MM.1S (cell line): ENCODE measurements around the gene LSM5.

Source experiments
- DNase-seq: peaks from one replicate; pipeline ENCODE4 v3.0.0-alpha.2; 2015
- H2AFZ ChIP-seq: fragments of 300-600 bp; sonication (generic); 2 replicates; pipeline ENCODE4 v1.6.0; 2016; ENCODE audit warnings: antibody characterized with exemption, low read length
- H3F3A ChIP-seq: fragments of 300-600 bp; sonication (generic); 2 replicates; pipeline ENCODE4 v1.6.1; 2016; ENCODE audit warnings: mild to moderate bottlenecking, antibody characterized with exemption, low read length, moderate library complexity, mixed read lengths; ENCODE audit not compliant: insufficient read depth
- H3K27ac ChIP-seq: fragments of 300-600 bp; sonication (generic); 2 replicates; pipeline ENCODE4 v1.5.1; 2016; ENCODE audit warnings: mild to moderate bottlenecking, low read length
- H3K27me3 ChIP-seq: fragments of 300-600 bp; sonication (generic); replicated peaks from 2 replicates; pipeline ENCODE4 v1.6.0; 2016; ENCODE audit warnings: low read length; ENCODE audit not compliant: insufficient read depth
- H3K36me3 ChIP-seq: fragments of 300-600 bp; sonication (generic); replicated peaks from 2 replicates; pipeline ENCODE4 v1.6.1; 2016; ENCODE audit warnings: mild to moderate bottlenecking, low read length, mixed read lengths; ENCODE audit not compliant: insufficient read depth
- H3K4me1 ChIP-seq: fragments of 300-600 bp; sonication (generic); 2 replicates; pipeline ENCODE4 v1.6.1; 2016; ENCODE audit warnings: low read length, mixed read lengths
- H3K4me2 ChIP-seq: fragments of 300-600 bp; sonication (generic); 2 replicates; pipeline ENCODE4 v1.6.0; 2016; ENCODE audit warnings: low read depth, low read length
- H3K4me3 ChIP-seq: fragments of 300-600 bp; sonication (generic); 2 replicates; pipeline ENCODE4 v1.5.1; 2016; ENCODE audit warnings: low read length, mixed read lengths
- H3K79me2 ChIP-seq: fragments of 300-600 bp; sonication (generic); 2 replicates; pipeline ENCODE4 v1.6.1; 2016; ENCODE audit warnings: mixed run types, low read length, mixed read lengths
- H3K9ac ChIP-seq: fragments of 300-600 bp; sonication (generic); 2 replicates; pipeline ENCODE4 v1.6.1; 2016; ENCODE audit warnings: low read length, mixed read lengths
- H3K9me2 ChIP-seq: fragments of 300-600 bp; sonication (generic); replicated peaks from 2 replicates; pipeline ENCODE4 v1.6.1; 2016; ENCODE audit warnings: mild to moderate bottlenecking, low read length, mixed read lengths; ENCODE audit not compliant: insufficient read depth
- H3K9me3 ChIP-seq: fragments of 300-600 bp; sonication (generic); replicated peaks from 2 replicates; pipeline ENCODE4 v1.6.1; 2016; ENCODE audit warnings: mild to moderate bottlenecking, low read length, mixed read lengths; ENCODE audit not compliant: insufficient read depth
- H4K20me1 ChIP-seq: fragments of 300-600 bp; sonication (generic); 2 replicates; pipeline ENCODE4 v1.6.1; 2016; ENCODE audit warnings: mild to moderate bottlenecking, low read length, moderate library complexity, mixed read lengths; ENCODE audit not compliant: insufficient read depth
- EZH2 ChIP-seq: fragments of 300-600 bp; sonication (generic); optimal IDR thresholded peaks from 2 replicates; pipeline ENCODE3; 2017; ENCODE audit warnings: low read depth, mild to moderate bottlenecking, antibody characterized with exemption, low read length, mixed read lengths
- EZH2phosphoT487 ChIP-seq: fragments of 300-600 bp; sonication (generic); IDR thresholded peaks from 2 replicates; pipeline ENCODE4 v1.6.1; 2018; ENCODE audit warnings: antibody characterized with exemption, low read length
- TF ChIP-seq, protein P1 (sequence below): fragments of 300-600 bp; sonication (generic); IDR thresholded peaks from 2 replicates; pipeline ENCODE4 v1.5.1; 2016; ENCODE audit warnings: antibody characterized with exemption, low read length, mixed read lengths

LSM5 gene

DNA sequence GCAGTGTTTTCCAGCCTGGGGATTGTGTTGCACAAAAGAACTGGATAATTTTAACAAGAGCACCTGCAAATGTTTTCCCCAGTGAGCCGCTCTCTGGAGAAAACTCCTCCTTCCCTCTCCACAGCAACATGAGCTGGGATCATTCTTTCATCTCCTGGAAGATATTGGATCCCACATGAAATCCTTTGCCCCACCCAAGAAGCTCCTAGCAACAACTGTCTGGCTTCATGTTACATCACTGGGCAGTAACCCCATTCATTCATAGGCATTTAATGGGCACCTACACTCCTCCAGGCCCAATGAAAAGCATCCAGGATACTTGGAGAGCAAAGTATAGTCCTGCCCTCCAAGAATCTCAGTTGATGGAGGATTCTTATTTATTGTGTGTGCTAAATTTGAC, 27.2 kb downstream of the LSM5 start:
- Histone ChIP-seq H3K9ac (no peak overlapping the region), H4K20me1 (no peaks in the 10 kb centered on the region), H3K36me3 (no peaks in the 10 kb centered on the region), H3K27me3 (no peaks in the 10 kb centered on the region), H3K9me3 (no peaks in the 10 kb centered on the region), H3K4me3 (no peak overlapping the region), H3K4me2 (no peak overlapping the region), H2AFZ (no peak overlapping the region), H3K79me2 (no peaks in the 10 kb centered on the region), H3F3A (no peaks in the 10 kb centered on the region), H3K4me1 (no peaks in the 10 kb centered on the region), H3K27ac (no peak overlapping the region), H3K9me2 (no peaks in the 10 kb centered on the region)
- no peak for DNase-seq
- TF ChIP-seq EZH2phosphoT487 (no peak), EZH2 (no peak)
- TF ChIP-seq, protein P1, sequence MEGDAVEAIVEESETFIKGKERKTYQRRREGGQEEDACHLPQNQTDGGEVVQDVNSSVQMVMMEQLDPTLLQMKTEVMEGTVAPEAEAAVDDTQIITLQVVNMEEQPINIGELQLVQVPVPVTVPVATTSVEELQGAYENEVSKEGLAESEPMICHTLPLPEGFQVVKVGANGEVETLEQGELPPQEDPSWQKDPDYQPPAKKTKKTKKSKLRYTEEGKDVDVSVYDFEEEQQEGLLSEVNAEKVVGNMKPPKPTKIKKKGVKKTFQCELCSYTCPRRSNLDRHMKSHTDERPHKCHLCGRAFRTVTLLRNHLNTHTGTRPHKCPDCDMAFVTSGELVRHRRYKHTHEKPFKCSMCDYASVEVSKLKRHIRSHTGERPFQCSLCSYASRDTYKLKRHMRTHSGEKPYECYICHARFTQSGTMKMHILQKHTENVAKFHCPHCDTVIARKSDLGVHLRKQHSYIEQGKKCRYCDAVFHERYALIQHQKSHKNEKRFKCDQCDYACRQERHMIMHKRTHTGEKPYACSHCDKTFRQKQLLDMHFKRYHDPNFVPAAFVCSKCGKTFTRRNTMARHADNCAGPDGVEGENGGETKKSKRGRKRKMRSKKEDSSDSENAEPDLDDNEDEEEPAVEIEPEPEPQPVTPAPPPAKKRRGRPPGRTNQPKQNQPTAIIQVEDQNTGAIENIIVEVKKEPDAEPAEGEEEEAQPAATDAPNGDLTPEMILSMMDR = no peak

DNA sequence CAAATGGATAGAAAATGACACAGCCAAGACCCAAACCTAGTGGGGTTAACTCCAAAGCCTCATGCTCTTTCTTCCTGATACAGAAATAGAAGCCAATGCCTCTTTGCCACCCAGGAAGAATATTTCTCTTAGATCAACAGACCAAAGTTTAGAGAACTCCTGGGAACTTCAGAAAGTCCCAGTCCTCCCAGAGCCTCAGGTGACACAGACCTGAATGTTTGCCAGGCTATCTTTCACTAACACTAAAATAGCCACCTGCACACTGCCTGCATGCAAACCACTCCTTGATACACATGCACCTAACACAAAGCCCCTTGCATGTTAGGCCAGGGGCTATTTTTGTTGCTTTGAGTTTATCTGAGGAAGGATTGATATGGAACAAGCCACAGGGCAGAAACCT, 27.7 kb downstream of the LSM5 start:
- no peak overlapping the region for H3K9ac ChIP-seq
- no peaks in the 10 kb centered on the region for H3K27me3 ChIP-seq
- no peaks in the 10 kb centered on the region for H3K9me2 ChIP-seq
- H4K20me1 ChIP-seq = no peaks in the 10 kb centered on the region
- H3K79me2 ChIP-seq = no peaks in the 10 kb centered on the region
- TF ChIP-seq EZH2phosphoT487 (no peak), EZH2 (no peak)
- TF ChIP-seq, protein P1 = no peak
- H3K4me2 ChIP-seq = no peak overlapping the region
- H3K4me1 ChIP-seq = no peaks in the 10 kb centered on the region
- no peak overlapping the region for H3K27ac ChIP-seq
- H3F3A ChIP-seq = no peaks in the 10 kb centered on the region
- H3K9me3 ChIP-seq = no peaks in the 10 kb centered on the region
- no peak for DNase-seq
- no peaks in the 10 kb centered on the region for H3K36me3 ChIP-seq
- no peak overlapping the region for H3K4me3 ChIP-seq
- no peak overlapping the region for H2AFZ ChIP-seq

GRCh38 chr7:32461484-32461883, 28.7 kb downstream of the LSM5 start:
- DNase-seq = no peak
- Histone ChIP-seq H3K4me2 (no peak overlapping the region), H3K9me2 (no peaks in the 10 kb centered on the region), H3K9me3 (no peaks in the 10 kb centered on the region), H4K20me1 (no peaks in the 10 kb centered on the region), H3K4me1 (no peaks in the 10 kb centered on the region), H3K27me3 (no peaks in the 10 kb centered on the region), H3K4me3 (no peak overlapping the region), H3F3A (no peaks in the 10 kb centered on the region), H2AFZ (no peak overlapping the region), H3K27ac (no peak overlapping the region), H3K79me2 (no peaks in the 10 kb centered on the region), H3K9ac (no peak overlapping the region), H3K36me3 (no peaks in the 10 kb centered on the region)
- TF ChIP-seq EZH2phosphoT487 (no peak), EZH2 (no peak)
- TF ChIP-seq, protein P1 = no peak

DNA sequence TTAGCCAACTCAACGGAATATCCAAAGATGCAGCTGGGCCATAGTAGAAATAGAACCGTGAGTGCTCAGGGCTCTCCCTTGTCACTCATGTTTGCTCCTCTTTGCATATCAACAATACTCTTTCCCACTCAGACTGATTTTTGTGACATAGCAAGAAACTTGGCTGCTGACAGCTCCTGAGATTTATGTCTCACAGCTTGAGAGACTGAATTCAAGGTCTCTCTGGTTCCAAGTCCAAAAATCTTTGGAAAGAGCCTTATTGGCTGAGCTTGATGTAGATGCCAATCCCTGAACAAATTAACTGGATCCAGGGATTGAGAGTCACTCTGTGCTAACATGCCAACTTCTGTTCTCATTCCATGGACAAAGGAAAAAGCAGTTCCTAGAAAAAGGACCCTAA, 30.4 kb downstream of the LSM5 start:
- Histone ChIP-seq H3K4me3 (no peak overlapping the region), H3K27ac (no peak overlapping the region), H3K4me1 (no peaks in the 10 kb centered on the region), H4K20me1 (no peaks in the 10 kb centered on the region), H3F3A (no peaks in the 10 kb centered on the region), H2AFZ (no peak overlapping the region), H3K4me2 (no peak overlapping the region), H3K9me3 (no peaks in the 10 kb centered on the region), H3K9ac (no peak overlapping the region), H3K79me2 (no peaks in the 10 kb centered on the region), H3K36me3 (no peaks in the 10 kb centered on the region), H3K9me2 (no peaks in the 10 kb centered on the region), H3K27me3 (no peaks in the 10 kb centered on the region)
- TF ChIP-seq, protein P1 = no peak
- no peak for TF ChIP-seq EZH2
- TF ChIP-seq EZH2phosphoT487 = no peak
- no peak for DNase-seq
